COLO829 (cell line): ENCODE data around the gene KRT78.

Source experiments
- DNase-seq: peaks from one replicate; pipeline ENCODE4 v3.0.0; 2012; ENCODE audit warnings: low spot score

The KRT78 gene

DNA sequence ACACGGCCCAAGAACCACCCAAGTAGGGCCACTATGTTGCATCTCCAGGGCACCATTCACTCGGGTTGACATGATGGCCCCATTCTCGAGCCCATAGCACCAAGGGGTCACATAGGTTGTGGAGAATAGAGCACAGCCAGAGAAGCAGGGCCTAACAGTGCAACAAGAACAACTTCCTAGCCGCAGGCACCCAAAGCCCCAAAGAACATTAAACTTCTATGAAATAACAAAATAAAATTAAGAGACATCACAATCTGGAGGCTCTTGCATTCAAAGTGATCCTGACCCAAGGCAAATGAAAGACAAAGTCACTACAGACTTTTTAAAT is 36.8 kb downstream of the KRT78 start:
- no peak for DNase-seq

DNA sequence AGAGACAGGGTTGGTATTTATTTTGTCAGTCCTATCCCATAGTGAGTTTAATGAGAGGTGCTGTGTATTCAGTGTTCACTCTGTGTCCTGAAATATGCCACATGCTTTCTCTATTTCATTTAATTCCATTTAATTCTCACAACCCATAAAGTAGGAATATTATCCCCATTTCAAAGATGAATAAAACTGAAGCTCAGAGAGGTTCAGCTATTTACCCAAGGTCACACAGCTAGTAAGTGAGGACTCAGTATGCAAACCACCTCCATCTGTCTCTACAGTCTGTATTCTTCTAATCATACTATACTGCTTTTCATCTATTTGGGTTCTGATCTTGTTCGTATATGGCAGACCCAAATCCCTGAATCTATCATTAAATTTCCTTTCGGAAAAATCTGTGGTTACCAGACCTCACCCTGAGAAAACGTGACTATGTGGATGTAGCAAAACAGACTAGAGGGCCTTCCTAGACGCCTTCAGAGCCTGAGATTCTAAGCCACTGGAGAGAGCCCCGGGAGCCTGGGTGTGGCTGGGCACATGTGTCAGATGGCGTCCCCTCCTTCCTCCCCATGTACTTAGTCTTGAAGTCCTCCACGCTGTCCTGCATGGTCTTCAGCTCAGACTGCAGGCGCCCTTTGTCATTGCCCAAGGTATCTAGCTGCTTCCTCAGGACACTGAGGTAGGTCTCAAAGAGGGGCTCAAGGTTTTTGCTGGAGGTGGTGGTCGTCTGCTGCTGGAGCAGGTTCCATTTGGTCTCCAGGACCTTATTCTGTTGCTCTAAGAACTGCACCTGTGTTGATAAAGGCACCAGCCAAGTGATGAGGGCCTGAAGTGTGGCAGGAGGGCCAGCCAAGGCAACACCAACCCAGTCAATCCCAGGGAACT is 37.4 kb downstream of the KRT78 start:
- no peak for DNase-seq

DNA sequence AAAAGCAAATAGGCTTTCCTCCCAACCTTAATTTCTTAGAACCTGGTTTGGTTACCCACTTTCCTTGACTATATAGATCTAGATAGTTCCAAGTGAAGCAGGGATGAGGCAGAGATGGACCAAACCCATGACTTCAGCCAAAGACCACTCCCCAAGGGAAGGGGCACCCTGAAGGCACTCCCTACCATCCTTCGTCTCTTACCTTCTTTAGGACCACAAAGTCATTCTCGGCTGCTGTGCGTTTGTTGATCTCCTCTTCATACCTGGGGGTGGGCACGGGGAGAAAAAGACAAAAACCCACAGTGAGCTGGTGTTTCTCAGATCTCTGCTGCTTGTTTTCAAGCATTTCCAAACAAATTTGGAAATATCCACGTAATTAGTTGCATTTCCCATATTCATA is 38.2 kb downstream of the KRT78 start:
- no peak for DNase-seq

DNA sequence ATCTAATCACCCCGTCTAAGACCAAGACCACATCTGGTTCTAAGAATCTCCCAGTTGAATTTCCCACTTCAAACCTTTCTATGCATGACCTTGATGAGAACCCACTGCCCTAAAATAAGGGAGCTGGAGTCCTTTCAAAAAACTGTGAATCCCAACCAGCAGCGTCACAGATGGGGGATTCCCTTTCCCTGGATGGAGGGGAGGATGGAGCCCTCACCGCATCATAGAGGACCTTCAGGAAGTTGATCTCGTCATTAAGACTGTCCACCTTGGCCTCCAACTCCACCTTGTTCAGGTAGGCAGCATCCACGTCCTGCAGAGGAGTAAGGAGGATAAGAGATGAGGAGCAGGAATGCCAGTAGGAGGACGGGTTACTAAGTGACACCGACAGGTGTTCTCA is 39.6 kb downstream of the KRT78 start:
- no peak for DNase-seq

DNA sequence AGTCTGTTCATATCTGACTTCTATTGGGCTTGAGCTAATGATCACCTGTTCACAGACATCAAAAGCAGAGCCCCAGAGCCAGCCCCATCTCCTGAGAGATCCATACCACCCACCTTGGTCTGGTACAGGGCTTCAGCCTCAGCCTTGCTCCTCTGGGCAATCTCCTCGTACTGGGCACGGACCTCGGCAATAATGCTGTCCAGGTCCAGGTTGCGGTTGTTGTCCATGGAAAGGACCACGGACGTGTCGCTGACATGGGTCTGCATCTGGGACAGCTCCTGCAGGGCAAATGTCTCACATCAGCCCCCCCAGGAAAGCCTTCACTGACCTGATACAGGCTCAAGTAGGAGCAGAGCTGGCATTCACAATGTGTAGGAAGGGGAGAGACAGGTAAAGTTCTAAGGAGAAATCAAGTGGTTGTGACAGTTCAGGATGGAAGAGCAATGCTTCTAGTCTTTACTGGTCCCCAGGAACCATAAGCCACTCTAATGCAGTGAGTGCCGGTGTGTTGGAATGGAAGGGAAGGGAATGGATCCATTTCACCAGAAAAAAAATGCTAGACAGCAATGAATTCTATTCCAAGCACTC is 40.1 kb downstream of the KRT78 start:
- no peak for DNase-seq

DNA sequence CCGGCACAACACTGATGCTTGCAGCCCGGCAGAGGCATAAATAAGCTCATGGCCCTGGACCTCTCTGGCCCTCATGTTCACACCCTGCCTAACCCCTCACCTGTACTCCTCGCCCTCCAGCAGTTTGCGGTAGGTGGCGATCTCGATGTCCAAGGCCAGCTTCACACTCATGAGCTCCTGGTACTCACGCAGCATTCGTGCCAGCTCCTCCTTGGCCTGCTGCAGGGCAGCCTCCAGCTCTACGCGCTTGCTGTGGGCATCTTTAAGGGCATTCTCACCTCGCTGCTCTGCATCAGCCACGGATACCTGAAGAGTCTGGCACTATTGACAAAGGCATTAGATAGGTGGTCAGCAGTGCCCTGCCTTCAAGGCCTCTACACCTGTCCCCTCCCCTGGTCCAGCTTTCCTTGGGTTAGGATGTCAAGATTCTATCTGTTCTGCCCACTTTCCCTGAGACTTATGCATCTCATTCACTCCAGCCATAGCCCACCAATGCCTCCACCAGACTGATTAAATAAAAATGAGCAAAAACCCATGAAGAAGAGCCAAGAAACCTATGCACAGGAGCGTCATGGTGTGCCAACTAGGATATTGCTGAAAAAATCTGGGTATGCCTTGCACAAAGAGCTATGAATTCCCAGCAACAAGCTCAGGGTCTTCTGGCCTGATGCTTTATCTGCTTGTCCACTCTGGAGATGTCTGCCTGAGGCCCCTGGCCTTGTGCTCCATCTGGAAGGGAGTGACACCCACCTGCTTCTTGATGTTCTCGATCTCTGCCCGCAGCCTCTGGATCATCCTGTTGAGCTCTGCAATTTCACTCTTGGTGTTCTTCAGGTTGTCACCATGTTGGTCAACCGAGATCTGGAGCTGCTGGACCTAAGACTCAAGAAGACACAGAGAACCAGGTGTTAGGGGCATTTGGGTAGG is 41.0 kb downstream of the KRT78 start:
- no peak for DNase-seq

DNA sequence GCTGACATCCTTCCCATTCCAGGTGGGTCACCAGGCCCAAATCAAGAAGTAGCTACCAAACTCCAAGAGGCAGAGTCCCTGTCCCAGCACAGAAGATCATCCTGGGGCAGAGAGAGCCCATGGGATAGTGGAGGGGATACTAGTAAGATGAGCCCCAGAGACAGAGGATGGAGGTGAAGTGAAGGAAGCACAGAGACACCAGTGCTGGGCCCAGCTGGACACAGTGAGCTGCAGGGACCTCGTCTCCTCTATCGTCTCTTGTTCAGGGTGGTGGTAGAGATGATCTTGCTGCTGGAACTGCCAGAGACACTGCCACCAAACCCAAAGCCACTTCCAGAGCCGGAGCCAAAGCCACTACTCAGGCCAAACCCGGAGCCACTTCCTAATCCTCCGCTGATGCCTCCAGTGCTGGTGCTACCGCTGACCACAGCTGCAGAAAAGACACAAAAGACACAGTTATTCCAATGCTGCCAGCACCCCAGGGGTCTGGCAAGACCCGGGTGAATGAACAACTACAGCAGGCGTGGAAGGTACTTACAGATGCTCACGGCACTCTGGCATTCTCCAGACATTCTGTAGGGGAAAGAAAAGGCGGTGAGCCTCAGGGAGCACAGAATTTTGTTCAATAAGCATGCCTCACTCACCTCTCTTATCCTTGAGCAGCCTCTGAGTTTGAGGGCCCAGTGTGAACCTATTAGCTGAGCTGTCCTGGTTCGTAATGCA is 41.8 kb downstream of the KRT78 start:
- no peak for DNase-seq

DNA sequence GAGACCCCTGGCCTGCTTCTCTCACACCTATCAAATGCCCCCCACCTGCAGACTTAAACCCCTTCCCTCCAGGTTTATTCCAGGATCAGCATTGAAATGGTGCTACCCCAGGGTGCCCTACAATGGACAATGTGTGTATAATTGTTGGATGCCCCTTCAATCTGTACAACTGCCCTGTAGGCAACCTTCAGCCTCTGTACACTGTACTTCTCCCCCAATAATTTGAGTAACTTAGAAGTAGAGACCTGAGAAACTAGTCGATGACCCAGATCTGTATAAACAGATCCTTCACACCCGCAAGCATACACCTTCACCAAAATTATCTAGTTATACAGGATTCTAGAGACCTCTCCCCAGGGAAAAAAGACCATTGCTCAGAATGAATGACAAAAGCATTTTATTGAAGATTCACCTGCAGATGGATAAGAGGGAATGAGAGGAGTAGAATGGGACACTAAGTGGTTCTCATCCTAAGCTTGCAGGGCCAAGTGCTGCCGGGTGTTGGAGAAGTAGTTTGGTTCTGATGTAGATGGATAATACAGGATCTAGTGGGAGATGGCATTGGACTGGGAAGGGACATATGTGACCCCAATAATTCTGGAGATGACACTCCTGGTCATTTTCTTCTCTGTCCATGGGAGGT is 42.5 kb downstream of the KRT78 start:
- no peak for DNase-seq

DNA sequence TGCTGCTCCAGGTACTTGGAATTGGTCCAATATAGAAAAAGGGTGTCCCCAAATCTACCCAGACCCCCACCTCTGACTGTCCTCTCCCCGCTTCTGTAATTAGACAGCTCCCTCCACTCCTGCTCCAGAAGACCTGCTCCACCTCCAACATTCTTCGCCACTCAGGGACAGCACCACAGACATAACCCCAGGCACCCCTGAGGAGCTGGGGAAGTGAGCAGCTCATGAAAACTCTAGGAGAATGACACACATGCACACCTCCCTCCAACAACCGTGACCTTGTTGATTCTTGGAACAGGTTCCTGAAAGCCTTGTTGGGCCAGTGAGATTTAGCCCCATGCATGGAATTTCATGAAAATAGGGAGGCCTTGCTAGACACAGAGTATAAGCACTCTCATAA is 43.1 kb downstream of the KRT78 start:
- no peak for DNase-seq

DNA sequence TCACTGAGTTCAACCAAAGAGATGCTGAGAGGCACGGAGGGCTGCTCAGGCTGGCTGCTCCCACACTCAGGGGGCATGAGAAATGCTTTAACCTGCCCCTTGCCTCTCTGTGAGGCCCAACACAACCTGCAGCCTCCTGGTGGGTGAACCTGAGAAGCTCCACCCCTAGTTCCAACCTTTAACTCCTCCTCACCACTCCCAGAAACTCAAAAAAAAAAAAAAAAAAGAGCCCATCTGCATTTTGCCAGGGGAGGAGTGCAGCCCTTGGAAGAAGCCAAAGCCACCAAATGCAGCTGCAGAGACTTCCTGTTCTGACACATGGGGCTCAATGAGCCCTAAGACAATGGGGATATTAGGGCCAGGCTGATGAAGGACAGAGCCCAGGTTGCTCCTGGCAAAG is 43.8 kb downstream of the KRT78 start:
- DNase-seq: no peak

DNA sequence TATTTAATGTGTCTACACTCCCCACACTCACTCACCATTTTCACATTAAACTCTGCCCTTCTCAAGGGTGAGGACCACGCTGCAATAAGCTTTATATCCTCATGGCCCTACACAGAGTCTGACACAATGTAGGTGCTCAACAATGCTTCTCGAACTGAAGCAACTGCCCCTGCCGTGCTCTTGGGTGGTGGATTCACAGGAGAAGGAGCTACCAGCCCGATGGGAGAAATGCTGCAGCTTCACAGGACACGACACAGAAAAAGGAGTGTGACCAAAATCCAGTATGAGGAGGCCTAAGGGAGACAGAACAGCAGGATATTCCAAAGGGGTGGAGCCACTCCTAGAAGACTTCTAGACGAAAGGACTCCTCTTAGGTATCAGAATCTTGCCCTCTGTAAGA is 46.4 kb downstream of the KRT78 start:
- DNase-seq: no peak

DNA sequence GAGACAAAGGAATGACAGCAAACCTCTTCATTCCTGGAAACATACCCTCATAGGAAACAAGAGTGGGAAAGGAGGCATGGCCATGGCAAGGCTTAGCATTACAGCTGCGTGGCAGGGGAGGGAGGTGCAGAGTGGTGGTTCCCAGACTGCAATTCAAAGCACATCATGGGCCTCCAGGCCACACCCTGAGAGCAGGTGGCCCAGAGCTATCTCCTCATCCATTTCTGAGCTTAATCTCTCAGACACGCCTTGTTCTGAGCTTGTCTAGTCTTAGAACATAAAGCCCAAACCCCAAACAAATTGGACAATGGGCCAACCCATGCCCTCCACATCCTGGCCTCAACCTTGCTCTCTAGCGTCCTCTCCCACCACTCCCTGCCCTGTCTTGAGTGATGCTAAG is 47.0 kb downstream of the KRT78 start:
- DNase-seq: no peak

DNA sequence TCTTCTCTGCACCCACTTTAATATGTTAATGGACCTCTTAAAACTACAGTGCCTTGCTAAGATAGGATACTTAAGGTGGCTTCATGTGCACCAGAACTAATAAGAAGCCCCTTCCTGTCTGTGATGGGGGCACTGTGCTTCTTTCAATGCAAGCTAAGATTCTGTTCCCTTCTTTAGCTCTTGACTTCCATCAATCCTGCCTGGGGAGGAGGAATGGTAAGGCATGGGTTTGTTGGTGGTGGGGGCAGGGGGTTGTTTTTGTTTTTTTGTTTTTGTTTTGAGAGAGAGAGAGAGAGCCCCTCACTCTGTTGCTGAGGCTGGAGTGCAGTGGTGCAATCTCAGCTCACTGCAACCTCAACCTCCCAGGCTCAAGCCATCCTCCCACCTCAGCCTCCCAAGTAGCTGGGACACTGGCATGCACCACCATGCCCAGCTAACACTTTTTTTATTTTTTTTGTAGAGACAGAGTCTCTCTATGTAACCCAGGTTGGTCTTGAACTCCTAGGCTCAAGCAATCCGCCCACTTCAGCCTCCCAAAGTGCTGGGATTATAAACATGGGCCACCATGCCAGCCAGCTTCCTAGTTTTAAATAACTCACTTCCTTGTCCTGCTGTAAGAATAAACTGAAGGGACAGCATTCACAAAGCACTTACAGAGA is 48.4 kb downstream of the KRT78 start:
- DNase-seq: no peak

DNA sequence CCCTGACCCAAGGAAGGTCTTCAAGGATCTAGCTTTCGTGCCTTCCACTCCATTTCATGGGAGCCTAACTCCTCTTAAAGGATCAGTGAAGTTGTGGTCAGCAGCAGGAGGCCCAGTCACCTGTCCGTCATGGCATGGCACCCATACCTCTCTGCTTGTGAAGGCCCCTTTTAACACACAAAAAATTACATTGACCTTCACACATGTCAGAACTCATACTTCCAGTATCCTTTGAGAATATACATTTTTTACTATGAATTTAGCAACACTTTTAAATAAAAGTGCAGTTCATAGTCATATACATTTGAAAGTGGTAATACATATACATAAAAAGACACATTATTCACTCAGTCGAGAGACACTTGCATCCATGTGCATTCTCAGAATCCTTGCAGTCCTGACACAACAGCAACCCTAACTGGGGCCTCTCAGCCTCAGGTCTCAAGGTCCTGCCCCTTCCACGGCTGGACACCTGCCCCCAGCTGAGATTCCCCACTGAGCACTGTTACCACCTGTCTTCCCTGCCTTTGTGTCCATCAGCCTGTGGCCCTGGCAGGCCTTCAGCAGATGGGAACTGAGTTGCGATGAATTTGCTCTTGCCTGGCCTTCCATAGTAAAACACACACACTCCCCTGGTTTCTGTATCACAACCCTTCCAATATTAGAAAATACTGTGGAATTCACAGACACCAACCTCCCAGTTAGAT is 49.1 kb downstream of the KRT78 start:
- no peak for DNase-seq

DNA sequence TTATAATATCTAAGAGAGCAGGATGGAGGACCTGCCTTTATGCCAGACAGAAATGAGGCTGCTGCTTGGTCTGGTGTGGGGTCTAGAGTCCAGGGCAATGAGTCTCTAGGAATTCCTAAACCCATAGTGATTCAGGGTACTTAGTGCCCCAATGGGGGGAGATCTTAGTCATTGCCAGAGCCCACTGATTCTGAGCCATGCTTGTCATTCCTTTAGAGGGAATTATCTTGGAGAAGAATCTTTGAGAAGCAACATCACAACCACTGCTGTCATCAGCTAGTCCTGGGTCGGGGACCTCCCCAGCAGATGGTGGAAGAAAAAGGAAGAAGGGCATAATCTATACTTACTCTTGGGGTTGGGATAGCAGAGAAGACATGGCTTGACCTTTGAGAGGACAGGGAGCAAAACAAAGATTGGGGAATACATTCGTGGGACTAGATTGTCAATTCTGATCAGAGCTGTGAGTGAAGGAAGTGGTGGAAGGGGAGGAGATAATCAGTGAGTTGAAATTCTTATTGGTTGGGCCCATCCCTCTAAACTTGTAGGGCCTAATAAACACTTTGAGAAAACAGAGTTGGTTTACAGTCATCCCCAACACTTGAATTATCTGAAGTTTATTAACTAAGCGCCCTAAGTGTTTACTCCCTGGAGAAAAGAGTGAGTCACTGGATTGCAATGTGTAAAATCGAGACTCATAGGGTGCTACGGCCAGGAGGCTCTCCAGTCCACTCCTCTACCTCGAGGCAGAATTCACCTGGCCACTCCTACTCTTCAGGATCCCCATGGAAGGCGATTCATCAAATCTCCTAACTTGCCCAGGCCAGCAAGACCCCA is 49.9 kb downstream of the KRT78 start:
- no peak for DNase-seq

DNA sequence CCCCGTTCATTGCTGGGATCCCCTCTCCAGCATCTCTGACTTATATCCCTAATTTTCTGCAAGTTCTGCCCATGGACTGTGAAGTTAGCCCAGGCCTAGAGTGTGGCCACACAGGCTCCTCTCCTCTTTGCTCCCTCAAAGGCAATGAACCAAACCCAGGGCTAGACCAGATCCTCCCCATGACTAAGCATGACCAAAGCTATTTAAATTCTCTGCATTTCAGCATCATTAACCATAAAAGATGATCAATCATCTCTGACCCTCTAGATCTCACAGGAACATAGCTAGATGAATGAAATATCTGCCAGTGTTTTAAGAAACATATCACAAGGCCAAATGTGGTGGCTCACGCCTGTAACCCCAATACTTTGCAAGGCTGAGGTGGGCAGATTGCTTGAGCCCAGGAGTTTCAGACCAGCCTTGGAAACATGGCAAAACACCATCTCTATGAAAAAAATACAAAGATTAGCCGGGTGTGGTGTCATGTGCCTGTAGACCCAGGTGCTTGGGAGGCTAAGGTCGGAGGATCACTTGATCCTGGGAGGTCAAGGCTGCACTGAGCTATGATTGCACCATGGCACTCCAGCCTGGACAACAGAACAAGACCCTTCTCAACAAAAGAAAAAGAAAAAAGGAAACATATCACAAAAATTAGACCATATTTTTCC is 50.7 kb downstream of the KRT78 start:
- DNase-seq: no peak

DNA sequence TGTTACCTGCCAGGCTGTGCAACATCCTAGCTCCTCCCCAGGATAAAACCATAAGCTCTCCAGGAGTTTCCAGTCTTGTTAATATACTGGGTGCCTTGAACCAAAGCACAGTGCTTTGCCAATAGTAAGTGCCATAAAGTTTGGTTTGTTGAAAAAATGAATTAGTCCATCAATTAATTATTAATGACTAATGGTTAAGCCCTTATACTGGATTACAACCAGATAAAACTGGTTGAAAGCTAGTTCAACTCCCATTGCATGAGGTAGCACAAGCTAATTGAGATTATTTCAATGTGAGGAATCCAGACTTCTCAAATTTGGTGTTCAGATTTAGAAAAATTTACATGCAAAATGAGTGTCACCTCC is 51.3 kb downstream of the KRT78 start:
- DNase-seq: no peak

DNA sequence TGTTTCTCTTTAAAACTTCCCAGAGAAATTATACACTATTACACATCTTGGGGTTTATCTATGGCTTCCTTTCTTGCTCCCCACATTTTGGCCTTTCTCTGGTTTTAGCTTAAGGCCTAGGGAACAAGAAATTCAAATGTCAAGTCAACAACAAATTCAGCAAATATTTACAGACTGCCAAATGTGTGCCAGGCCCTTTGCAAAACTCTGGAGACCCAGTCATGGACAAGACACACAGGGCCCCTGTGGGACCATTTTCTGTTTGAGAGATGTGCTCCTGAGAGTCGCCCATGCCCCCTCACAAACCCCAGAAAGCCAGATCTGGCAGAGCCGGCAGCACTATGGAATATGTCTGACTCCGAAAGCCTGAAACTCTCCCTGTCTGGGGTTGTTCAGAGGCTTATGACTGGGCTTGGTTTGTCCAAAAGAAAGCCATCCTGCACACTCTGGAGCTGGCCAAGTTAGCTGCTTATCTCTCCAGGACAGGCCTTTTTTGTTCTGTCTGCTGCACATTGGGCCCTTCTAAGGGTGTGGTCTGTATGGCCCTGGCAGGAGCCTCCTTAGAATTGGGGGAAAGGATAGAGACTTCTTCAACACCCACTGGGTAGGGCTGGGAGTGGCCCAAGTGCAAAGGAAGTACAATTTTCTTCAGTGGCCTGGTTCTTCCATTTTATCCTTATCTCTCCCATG is 51.8 kb downstream of the KRT78 start:
- DNase-seq: no peak

DNA sequence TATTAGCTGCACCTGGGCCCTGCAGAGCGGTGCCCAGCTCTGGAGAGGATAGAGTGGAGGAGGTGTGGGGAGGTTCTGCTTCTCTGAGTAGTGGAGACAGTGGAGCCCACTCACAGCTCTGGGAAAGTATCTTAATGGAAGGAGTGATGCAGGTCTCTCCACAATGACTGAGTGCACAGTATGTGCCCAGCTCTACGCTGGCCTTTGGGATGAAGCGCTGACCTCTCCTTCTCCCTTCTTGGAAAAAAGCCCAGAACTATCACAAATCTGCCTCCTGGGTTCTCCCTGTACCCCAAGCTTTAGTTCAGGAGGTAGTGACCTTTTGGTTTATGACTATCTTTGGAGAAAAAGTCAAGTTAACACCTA is 52.4 kb downstream of the KRT78 start:
- no peak for DNase-seq
